HG03097 (cell line): ENCODE data around the gene OR6A2.
"Not testable (repeated sequence)": the region's sequence is repeated elsewhere in the genome, so short reads cannot be mapped to it uniquely, and the experiment has no call there.

ENCODE experiments used
- ATAC-seq: cut with Tn5 transposase; IDR thresholded peaks from one replicate; pipeline ENCODE4 v1.9.1; 2021; ENCODE audit not compliant: unreplicated experiment, low FRiP score

Gene OR6A2

DNA sequence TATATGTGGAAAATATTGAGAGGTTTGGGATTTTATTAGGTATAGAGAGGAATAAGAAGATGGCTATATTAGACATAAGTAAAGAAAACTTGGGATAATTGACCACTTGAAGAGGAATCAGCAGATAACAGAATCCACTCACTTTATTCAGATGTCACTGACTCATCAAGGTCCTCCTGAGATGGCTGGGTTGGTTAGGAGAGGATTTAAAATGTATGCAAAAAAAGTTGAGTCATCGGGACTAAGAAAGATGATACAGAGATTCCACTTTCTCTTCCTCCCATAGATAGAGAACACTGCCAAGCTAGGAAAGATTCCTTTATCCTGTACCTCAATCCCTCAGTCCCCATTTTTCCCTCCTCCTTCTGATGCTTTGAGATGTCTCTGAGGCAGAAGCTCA lies at the start of gene OR6A2:
Gene OR6A2 (minus strand): TSS at position 288 of the 400 bp plus-strand sequence. CDS start 3,981 bp downstream, outside the sequence.
- ATAC-seq: no peak

DNA sequence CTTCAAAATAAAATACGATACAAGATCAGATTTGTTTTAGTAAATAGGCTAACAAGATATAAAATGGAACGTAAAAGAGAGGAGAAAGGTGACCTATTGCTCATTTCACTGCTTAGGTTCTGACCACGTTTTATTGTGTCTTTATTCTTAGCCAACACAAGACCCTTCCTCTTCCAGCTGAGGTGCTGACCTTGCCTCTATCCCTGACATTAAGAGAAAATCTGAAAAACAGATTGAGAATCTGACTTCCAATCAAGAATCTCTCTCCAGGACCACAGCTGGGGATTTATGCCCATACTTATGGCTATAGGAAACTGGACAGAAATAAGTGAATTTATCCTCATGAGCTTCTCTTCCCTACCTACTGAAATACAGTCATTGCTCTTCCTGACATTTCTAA lies 45.9 kb upstream of the OR6A2 start, which contains the start of gene OR10A5:
Gene OR10A5 (plus strand): TSS at position 301 of the 400 bp plus-strand sequence. CDS start 0 bp downstream, at position 301.
- ATAC-seq: no peak

- no peak for ATAC-seq
Observed at GRCh38 chr11:6844356-6844755, 44.9 kb upstream of the OR6A2 start.

DNA sequence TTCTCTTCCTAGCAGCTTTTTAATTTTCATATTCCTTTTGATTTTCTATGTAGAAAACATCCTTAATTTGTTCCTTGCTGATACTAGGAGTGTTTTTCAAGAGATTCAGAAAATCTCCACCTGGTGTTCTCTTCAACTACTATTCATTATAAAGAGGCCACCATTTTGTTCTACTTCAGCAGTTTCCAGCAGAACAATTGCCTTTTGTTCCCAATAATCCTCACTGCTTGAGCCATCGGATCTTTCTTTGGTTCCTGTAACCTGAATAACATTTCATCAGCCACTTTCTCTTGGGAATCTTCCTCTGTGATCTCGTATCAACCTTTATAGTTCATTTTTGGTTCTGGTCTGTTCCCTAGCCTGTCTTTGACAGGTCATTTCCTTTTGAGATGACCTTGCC lies 44.2 kb upstream of the OR6A2 start:
- ATAC-seq: no peak

- ATAC-seq: no peak
Observed at GRCh38 chr11:6841694-6842093, 42.2 kb upstream of the OR6A2 start.

DNA sequence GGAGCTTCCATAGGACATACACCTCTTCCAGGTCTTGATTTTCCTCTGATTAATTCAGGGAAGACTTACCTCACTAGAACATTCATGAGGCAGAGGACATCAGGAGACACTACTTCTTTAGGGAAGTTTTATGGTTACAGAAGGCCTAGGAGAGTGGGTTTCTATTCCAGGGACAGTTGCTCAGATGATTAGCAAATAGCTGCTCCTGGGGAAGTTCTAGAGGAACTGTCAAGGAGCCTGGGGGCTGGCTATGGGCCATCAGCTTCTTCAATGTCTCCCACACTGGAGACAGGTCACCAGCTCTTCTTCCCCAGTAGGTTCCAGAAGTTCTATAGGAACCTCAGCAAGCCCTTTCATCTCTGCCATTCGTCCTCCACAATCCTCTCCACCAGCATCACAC lies 34.5 kb upstream of the OR6A2 start:
- ATAC-seq: no peak

GRCh38 chr11:6833356-6833755 lies 33.9 kb upstream of the OR6A2 start:
- no peak for ATAC-seq

DNA sequence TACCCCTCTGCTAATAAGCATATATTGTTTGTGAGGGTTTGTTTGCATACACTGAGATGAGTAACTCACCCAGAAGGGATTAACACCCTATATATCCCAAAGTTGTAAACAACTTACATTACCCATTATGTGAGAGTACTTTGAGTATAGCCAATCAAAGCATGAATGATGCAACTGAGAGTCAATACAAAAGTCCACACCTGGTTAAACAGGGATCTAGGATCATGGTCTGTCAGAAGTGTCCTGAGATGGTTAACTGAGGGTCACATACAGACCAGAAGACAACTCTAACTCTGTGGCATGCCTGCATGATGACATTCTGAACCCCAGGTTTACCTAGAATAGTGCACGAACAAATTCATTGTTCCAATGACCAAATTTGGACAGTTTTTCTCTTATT lies 28.6 kb upstream of the OR6A2 start:
- no peak for ATAC-seq

GRCh38 chr11:6825231-6825744 lies 25.8 kb upstream of the OR6A2 start:
- no peak for ATAC-seq

GRCh38 chr11:6824136-6824823 lies 24.8 kb upstream of the OR6A2 start:
- no peak for ATAC-seq

- ATAC-seq: no peak
Observed at GRCh38 chr11:6818967-6819366, 19.5 kb upstream of the OR6A2 start.

DNA sequence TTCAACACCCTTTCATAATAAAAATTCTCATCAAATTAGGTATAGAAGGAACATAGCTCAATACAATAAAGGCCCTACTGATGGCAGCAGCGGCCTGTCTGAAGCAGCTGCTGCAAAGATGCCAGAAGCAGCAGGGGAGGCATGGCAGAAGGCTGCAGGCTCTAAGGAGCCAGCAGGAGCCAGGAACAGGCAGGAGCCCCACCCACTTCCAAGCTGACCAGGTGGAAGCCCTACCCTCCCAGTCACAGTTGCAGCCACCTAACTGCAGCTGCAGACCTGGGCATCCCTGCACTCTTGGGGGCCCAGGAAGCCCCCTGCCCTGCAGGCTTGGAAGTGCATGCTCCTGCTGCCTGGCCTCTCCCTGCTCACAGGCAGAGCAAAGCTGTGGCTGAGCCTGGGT lies 18.2 kb upstream of the OR6A2 start:
- no peak for ATAC-seq

DNA sequence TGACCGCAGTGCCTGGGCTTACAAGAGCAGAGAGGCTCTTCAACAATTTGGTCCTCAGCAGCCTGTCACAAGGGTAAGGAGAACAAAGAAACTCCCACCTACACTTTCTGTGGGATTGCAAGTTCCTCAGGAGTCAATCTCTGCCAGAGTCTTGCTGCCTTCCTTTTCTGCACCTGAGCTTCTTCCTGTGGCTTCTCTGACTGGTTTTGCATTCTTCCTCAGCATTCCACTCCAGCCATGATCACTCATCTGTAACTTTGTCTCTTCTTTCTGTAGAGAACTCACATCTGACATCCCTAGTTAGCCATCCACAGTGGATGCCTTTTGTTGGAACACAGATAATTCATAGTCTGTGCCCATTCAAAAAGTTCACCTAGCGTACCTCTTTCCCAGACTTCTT lies 14.2 kb upstream of the OR6A2 start:
- no peak for ATAC-seq

DNA sequence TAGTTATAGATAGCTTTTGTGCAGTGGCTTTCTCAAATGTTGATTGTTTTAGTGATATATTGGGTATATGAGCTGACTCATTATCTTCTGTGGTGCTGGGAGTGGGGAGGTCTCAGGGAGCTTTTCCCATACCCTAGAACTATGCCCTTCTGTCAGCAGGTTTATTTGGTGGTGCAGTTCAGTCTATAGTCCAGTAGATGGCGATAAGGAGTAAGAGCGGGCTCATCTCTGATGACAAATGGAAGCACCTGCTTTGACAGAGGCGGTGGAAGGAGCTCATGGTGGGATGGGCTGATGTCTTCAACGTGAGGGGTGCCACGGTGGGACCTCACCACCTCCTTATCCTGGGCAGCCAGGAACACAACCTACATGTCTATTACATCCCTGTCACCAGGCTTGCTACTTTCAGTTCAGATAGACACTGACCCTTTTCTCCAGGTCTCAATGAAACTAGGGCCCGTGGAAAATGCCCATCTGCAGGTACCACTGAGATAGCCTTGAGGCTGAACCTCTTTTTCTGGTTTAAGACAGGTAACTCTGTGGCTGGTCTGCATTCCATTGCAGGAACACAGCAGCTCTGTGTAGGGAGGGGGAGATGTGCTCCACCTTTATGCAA lies 13.0 kb upstream of the OR6A2 start:
- ATAC-seq: no peak

GRCh38 chr11:6801075-6801474 lies 1.6 kb upstream of the OR6A2 start:
- ATAC-seq: not testable (repeated sequence)

DNA sequence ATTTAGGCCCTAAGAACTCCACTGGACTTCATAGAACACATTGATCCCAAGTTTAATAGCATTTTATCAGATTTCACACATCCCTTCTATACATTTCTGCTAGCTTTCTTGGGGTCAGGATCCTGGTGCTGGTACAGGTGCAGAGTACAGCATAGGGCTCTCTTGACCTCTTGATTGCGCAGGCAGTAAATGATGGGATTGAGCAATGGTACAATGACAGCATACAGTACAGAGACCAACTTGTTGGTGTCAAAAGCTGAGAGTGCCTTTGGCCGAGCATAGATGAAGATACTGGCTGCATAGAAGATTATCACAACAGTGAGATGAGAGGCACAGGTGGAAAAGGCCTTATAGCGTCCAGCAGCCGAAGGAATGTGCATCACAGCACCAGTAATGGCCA lies 4.8 kb downstream of the OR6A2 start:
- ATAC-seq: no peak

DNA sequence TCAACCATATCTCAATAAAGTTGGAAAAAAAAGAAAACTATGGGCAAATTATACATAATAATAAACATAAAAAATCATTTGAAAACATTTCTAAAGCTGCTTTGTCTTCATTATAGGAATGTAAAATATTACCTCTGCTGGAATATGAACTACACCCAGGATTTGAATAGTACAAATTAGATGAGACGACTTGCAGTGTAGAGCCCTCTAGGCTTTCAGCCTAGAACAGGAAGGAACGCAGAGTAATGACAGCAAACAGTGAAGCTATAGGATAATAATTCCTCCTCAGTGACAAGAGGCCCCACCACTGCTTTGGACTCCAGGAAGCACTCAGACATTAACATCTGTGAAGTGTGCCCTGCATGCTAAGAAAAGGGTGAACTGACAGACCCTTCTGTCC lies 8.9 kb downstream of the OR6A2 start:
- no peak for ATAC-seq

- no peak for ATAC-seq
Observed at GRCh38 chr11:6782720-6783119, 16.8 kb downstream of the OR6A2 start, which contains the start of gene OR2AG1. Gene OR2AG1 (plus strand): TSS chr11:6783020. CDS start chr11:6785038, 2,018 bp downstream.

DNA sequence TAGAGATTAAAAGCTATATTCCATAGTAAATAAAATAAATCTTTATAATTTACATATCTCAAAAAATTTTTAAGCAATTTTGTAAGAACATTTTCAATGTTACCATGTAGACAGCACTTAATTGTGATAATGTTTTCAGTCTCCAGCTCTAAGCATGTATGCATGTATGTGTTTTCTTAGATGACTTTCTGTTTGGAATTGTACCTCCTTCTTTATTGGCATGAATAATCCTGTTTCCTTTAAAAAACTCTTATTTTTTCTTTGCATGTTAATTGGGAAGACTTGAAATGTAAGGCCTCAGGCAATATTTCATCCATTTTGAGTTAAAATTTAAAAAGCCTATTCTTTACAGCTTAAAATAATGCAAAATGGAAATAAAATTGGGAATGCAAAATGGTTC lies 18.7 kb downstream of the OR6A2 start:
- no peak for ATAC-seq

DNA sequence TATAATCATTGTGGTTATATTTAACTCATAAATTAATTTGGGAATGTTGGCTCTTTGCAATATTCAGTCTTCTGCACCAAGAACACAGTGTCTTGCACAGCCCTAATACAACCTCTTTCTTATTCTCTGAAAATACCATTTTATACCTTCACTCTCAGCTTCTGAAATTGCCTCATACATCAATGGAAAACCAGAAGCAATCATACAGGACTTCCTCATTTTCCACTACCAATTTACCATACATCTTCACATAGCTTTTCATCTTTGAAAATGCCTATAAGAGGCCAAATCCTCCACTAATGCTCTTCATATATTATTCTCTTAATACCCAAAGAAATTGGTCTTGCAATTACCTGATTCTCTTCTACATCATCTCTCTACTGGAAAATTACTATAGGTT lies 21.0 kb downstream of the OR6A2 start:
- ATAC-seq: no peak

GRCh38 chr11:6771926-6772893 lies 27.3 kb downstream of the OR6A2 start, which contains the start of gene OR2AG2:
Gene OR2AG2 (minus strand): TSS chr11:6771976. CDS start chr11:6768957, 3,019 bp downstream.
- ATAC-seq: peak; percentile 80
